SK-N-SH (cell line): ENCODE measurements around the gene BMF. TPM values are rescaled to one million over a fixed set of nuclear protein-coding genes. Genes with fewer than 3 reads are reported as not detected.
A peak's percentile ranks its signal among the peaks of the same experiment; 100 is the strongest.

Experiments
- CTCF ChIA-PET: fragments of 300-600, 350-600 bp; formaldehyde crosslinking; extraction: SDS; loops from one replicate; lab custom pipeline; 2021; lab: Yijun Ruan, JAX
- POLR2A ChIA-PET: fragments of 350-600 bp; sonication (Branson Sonifier 250); formaldehyde crosslinking; extraction: SDS; loops from one replicate; lab custom pipeline; 2020; ENCODE audit warnings: antibody characterized with exemption, inconsistent platforms; lab: Yijun Ruan, JAX
- DNase-seq: peaks from one replicate; pipeline ENCODE4 v3.0.0; 2012
- H2AFZ ChIP-seq: fragments of 200-600 bp; sonication (generic); 2 replicates; pipeline ENCODE4 v1.8.1; 2016; ENCODE audit warnings: antibody characterized with exemption, mild to moderate bottlenecking, low read depth
- H3F3A ChIP-seq: fragments of 200-600 bp; sonication (generic); replicated peaks from 2 replicates; pipeline ENCODE3; 2016; ENCODE audit warnings: antibody characterized with exemption, mild to moderate bottlenecking; ENCODE audit not compliant: insufficient read depth
- H3K27ac ChIP-seq, 2 experiments: fragments of 200-500 bp in 1 of 2; fragments of 200-600 bp in 1 of 2; sonication (Bioruptor generic) in 1 of 2; sonication (generic), shearing (Covaris generic) in 1 of 2; 2 replicates each; pipeline versions ENCODE4 v1.5.1 to v1.6.1; 2014 to 2016; ENCODE audit warnings: low read depth in 2 of 2, inconsistent platforms in 1 of 2, low read length in 1 of 2, mild to moderate bottlenecking in 1 of 2, mixed read lengths in 1 of 2
- H3K27me3 ChIP-seq: fragments of 200-600 bp; sonication (generic), shearing (Covaris generic); 2 replicates; pipeline ENCODE4 v1.6.1; 2016; ENCODE audit warnings: mixed run types; ENCODE audit not compliant: insufficient read depth
- H3K36me3 ChIP-seq, 2 experiments: fragments of 200-500 bp in 1 of 2; fragments of 200-600 bp in 1 of 2; sonication (Bioruptor generic) in 1 of 2; sonication (generic) in 1 of 2; replicated peaks in 1 of 2; 2 replicates each; pipeline versions ENCODE3 to v1.5.1; 2014 to 2016; ENCODE audit warnings: low read length in 1 of 2, mild to moderate bottlenecking in 1 of 2; ENCODE audit not compliant: insufficient read depth in 2 of 2, control insufficient read depth in 1 of 2
- H3K4me1 ChIP-seq, 2 experiments: fragments of 200-500 bp in 1 of 2; fragments of 200-600 bp in 1 of 2; sonication (Bioruptor generic) in 1 of 2; sonication (generic), shearing (Covaris generic) in 1 of 2; 2 replicates each; pipeline versions ENCODE4 v1.5.1 to v1.6.1; 2014 to 2016; ENCODE audit warnings: low read depth in 1 of 2, low read length in 1 of 2, mixed run types in 1 of 2; ENCODE audit not compliant: insufficient read depth in 2 of 2, control insufficient read depth in 1 of 2
- H3K4me2 ChIP-seq: fragments of 200-600 bp; sonication (generic), shearing (Covaris generic); 2 replicates; pipeline ENCODE4 v1.6.1; 2017; ENCODE audit warnings: mixed run types
- H3K4me3 ChIP-seq, 2 experiments: fragments of 200-500 bp in 1 of 2; fragments of 200-600 bp in 1 of 2; sonication (Bioruptor generic) in 1 of 2; sonication (generic), shearing (Covaris generic) in 1 of 2; 2 replicates each; pipeline versions ENCODE4 v1.5.1 to v1.8.1; 2014 to 2016; ENCODE audit warnings: low read depth in 2 of 2, inconsistent platforms in 1 of 2, low read length in 1 of 2, mild to moderate bottlenecking in 1 of 2, mixed read lengths in 1 of 2, moderate library complexity in 1 of 2
- H3K79me2 ChIP-seq: fragments of 200-600 bp; sonication (generic); 2 replicates; pipeline ENCODE4 v1.8.1; 2017; ENCODE audit warnings: mild to moderate bottlenecking; ENCODE audit not compliant: insufficient read depth
- H3K9ac ChIP-seq: fragments of 200-600 bp; sonication (generic); 2 replicates; pipeline ENCODE4 v1.6.1; 2017; ENCODE audit warnings: mixed run types
- H3K9me2 ChIP-seq: fragments of 200-600 bp; sonication (generic); 2 replicates; pipeline ENCODE4 v1.6.1; 2017; ENCODE audit warnings: mixed run types
- H3K9me3 ChIP-seq: fragments of 200-600 bp; sonication (generic); 2 replicates; pipeline ENCODE4 v1.6.1; 2017; ENCODE audit warnings: mixed run types, mild to moderate bottlenecking, moderate library complexity
- H4K20me1 ChIP-seq: fragments of 200-600 bp; sonication (generic); 2 replicates; pipeline ENCODE4 v1.6.1; 2017; ENCODE audit warnings: mild to moderate bottlenecking, mixed run types; ENCODE audit not compliant: insufficient read depth
- GABPA ChIP-seq: IDR thresholded peaks from 2 replicates; pipeline ENCODE4 v1.4.0; 2012; ENCODE audit warnings: low read depth, mild to moderate bottlenecking
- MXI1 ChIP-seq: IDR thresholded peaks from 2 replicates; pipeline ENCODE4 v1.6.1; 2012; ENCODE audit warnings: mild to moderate bottlenecking, low read depth, low read length, improper control_type of control experiment
- NFIC ChIP-seq: IDR thresholded peaks from 2 replicates; pipeline ENCODE4 v1.4.0; 2012; ENCODE audit warnings: borderline replicate concordance
- RCOR1 ChIP-seq: fragments of 150-350 bp; IDR thresholded peaks from 2 replicates; pipeline ENCODE4 v1.6.1; 2017; ENCODE audit warnings: antibody characterized with exemption, low read length
- RXRA ChIP-seq: IDR thresholded peaks from 2 replicates; pipeline ENCODE4 v1.4.0; 2012; ENCODE audit warnings: low read depth, mild to moderate bottlenecking, borderline replicate concordance
- SIN3A ChIP-seq: IDR thresholded peaks from 2 replicates; pipeline ENCODE4 v1.6.1; 2012; ENCODE audit warnings: low read depth, mild to moderate bottlenecking, low read length, moderate library complexity, borderline replicate concordance
- TCF12 ChIP-seq: IDR thresholded peaks from 2 replicates; pipeline ENCODE4 v1.4.0; 2012
- YY1 ChIP-seq: IDR thresholded peaks from 2 replicates; pipeline ENCODE4 v1.4.0; 2012; ENCODE audit warnings: low read depth, mild to moderate bottlenecking
- WGBS: methylation state at CpG from one replicate; pipeline ENCODE4 v1.1.6; 2017; ENCODE audit warnings: low lambda C conversion rate; 5-methylcytosine and 5-hydroxymethylcytosine counted together
- polyA plus RNA-seq, 3 experiments: library from polyadenylated mRNA; depleted of rRNA; stranded (reverse); fragments of >200 nt; gene quantifications; 2 replicates each; pipeline ENCODE4 v1.2.3, GENCODE V29; 2012
- TF ChIP-seq, protein P1 (sequence below): fragments of 200-600 bp; sonication (generic); IDR thresholded peaks from 2 replicates; pipeline ENCODE4 v1.6.1; 2017; ENCODE audit warnings: antibody characterized with exemption, mild to moderate bottlenecking, moderate library complexity
- TF ChIP-seq, protein P2 (sequence below): fragments of 150-350 bp; IDR thresholded peaks from 2 replicates; pipeline ENCODE4 v1.6.1; 2016; ENCODE audit warnings: mild to moderate bottlenecking, low read depth, low read length
- TF ChIP-seq, protein P3 (sequence below): IDR thresholded peaks from 2 replicates; pipeline ENCODE4 v1.4.0; 2012; ENCODE audit warnings: low read depth, borderline replicate concordance
- TF ChIP-seq, protein P4 (sequence below): IDR thresholded peaks from 2 replicates; pipeline ENCODE4 v1.4.0; 2012; ENCODE audit warnings: low read depth, borderline replicate concordance
- TF ChIP-seq, protein P5 (sequence below): fragments of 150-350 bp; IDR thresholded peaks from 2 replicates; pipeline ENCODE4 v1.6.1; 2017; ENCODE audit warnings: antibody characterized with exemption, low read length, low read depth, borderline replicate concordance

BMF gene
- polyA plus RNA-seq, 1 of the 3 experiments (the other 2 are of a cell fraction): 0.72 TPM

DNA sequence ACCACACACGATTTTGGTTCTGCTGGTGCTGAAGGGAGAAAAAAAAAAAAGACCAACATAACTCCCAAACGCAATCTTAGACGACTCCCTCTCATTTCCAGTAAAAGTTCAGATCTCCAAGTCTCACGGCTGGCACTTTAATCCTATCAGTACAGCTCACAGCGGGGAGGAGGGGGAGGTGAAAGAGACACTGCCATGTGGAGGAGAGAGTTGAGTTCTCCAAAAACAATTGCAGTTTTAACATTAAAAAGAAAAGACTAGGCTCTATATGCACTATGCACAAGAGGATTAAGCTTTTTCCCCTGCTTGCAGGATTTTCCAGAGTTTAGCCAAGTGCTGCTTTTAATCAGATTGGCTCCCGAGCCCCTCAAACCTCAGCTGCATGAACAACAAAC is 16.8 kb downstream of the BMF start:
- peak overlapping the region; percentile 13 to 76; a peak in 3 of 4 replicates for H3K27ac ChIP-seq
- POLR2A ChIA-PET: no interaction called here

DNA sequence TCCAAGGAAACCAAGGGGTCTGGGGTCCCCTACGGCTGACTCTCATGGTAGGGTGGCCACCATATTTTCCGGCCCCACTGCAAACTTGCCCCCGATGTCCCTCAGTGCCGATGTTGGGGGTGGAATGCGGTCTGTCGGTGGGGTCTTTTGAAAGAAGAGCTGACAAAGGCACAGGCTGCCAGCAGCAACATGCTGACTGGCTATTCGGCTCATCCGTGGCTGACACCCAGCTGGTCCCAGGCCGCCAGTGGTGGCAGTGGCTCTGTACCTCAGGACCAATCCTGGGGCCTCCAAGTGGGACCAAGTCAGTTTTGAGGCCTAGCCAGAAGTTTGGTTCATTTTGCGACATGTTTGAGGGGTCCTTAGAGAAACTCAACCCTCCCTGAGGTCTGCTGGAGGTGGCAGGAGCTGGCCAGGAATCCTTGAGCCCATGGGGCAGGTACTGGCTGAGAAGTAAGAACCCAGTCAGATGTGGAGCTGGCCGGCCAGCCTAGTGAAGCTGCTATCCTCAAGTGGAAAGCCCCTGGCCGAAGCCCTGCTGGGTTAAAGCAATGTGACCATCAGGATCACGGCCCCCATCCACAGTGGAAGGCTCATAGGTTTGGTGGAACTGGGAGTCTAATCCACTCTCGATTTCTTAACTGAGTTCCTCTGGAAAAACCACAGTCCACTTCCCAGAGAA is 17.8 kb downstream of the BMF start:
- POLR2A ChIA-PET: no interaction called here
- H3K4me2 ChIP-seq: no peak overlapping the region
- no peaks in the 10 kb centered on the region for H3K9me2 ChIP-seq
- H3K79me2 ChIP-seq: no peaks in the 10 kb centered on the region
- CTCF ChIA-PET: interaction anchor here (14.1 kb wide), 1 partner anchor 13 kb away, joined by 137 read pairs; no protein-coding TSS in a partner anchor
- peak overlapping the region in 1 of 2 experiments; percentile 76; a peak in 2 of 4 replicates for H3K27ac ChIP-seq
- 91% methylated on average over 7 of the region's 14 CpGs for WGBS
- H2AFZ ChIP-seq: no peak overlapping the region
- H3K9me3 ChIP-seq: no peaks in the 10 kb centered on the region
- no peak overlapping the region for H3K4me3 ChIP-seq
- H3F3A ChIP-seq: no peaks in the 10 kb centered on the region
- no peaks in the 10 kb centered on the region for H4K20me1 ChIP-seq
- no peak overlapping the region for H3K9ac ChIP-seq
- TF ChIP-seq MXI1: no peak
- TF ChIP-seq, protein P1, sequence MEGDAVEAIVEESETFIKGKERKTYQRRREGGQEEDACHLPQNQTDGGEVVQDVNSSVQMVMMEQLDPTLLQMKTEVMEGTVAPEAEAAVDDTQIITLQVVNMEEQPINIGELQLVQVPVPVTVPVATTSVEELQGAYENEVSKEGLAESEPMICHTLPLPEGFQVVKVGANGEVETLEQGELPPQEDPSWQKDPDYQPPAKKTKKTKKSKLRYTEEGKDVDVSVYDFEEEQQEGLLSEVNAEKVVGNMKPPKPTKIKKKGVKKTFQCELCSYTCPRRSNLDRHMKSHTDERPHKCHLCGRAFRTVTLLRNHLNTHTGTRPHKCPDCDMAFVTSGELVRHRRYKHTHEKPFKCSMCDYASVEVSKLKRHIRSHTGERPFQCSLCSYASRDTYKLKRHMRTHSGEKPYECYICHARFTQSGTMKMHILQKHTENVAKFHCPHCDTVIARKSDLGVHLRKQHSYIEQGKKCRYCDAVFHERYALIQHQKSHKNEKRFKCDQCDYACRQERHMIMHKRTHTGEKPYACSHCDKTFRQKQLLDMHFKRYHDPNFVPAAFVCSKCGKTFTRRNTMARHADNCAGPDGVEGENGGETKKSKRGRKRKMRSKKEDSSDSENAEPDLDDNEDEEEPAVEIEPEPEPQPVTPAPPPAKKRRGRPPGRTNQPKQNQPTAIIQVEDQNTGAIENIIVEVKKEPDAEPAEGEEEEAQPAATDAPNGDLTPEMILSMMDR: no peak
- TF ChIP-seq, protein P2, sequence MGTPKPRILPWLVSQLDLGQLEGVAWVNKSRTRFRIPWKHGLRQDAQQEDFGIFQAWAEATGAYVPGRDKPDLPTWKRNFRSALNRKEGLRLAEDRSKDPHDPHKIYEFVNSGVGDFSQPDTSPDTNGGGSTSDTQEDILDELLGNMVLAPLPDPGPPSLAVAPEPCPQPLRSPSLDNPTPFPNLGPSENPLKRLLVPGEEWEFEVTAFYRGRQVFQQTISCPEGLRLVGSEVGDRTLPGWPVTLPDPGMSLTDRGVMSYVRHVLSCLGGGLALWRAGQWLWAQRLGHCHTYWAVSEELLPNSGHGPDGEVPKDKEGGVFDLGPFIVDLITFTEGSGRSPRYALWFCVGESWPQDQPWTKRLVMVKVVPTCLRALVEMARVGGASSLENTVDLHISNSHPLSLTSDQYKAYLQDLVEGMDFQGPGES: no peak
- TF ChIP-seq NFIC: no peak
- no peak for TF ChIP-seq YY1
- TF ChIP-seq RXRA: no peak
- H3K27me3 ChIP-seq: no peaks in the 10 kb centered on the region
- no peak for DNase-seq
- H3K4me1 ChIP-seq: peaks cover 40 to 71% of the 10 kb centered on the region in 2 experiments
- H3K36me3 ChIP-seq: no peaks in the 10 kb centered on the region

More for the DNA sequence above, 16.8 kb downstream of the BMF start:
- CTCF ChIA-PET: interaction anchor here (1.9 to 14.1 kb wide), 2 partner anchors 13 to 17 kb away, joined by 6 to 137 read pairs; partner anchors contain the start of gene BMF
- Histone ChIP-seq H4K20me1 (no peaks in the 10 kb centered on the region), H3K4me3 (no peak overlapping the region), H3K4me2 (peak overlapping the region; percentile 43; the same call in 1 of the 2 replicates), H3F3A (no peaks in the 10 kb centered on the region), H3K4me1 (peaks cover 36 to 79% of the 10 kb centered on the region in 2 experiments), H3K9me2 (no peaks in the 10 kb centered on the region), H3K27me3 (no peaks in the 10 kb centered on the region), H2AFZ (no peak overlapping the region), H3K79me2 (no peaks in the 10 kb centered on the region), H3K9ac (no peak overlapping the region), H3K36me3 (no peaks in the 10 kb centered on the region), H3K9me3 (no peaks in the 10 kb centered on the region)
- TF ChIP-seq SIN3A (no peak), RCOR1 (no peak), TCF12 (no peak), GABPA (no peak)
- TF ChIP-seq, protein P3, sequence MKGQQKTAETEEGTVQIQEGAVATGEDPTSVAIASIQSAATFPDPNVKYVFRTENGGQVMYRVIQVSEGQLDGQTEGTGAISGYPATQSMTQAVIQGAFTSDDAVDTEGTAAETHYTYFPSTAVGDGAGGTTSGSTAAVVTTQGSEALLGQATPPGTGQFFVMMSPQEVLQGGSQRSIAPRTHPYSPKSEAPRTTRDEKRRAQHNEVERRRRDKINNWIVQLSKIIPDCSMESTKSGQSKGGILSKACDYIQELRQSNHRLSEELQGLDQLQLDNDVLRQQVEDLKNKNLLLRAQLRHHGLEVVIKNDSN: no peak
- TF ChIP-seq, protein P4, sequence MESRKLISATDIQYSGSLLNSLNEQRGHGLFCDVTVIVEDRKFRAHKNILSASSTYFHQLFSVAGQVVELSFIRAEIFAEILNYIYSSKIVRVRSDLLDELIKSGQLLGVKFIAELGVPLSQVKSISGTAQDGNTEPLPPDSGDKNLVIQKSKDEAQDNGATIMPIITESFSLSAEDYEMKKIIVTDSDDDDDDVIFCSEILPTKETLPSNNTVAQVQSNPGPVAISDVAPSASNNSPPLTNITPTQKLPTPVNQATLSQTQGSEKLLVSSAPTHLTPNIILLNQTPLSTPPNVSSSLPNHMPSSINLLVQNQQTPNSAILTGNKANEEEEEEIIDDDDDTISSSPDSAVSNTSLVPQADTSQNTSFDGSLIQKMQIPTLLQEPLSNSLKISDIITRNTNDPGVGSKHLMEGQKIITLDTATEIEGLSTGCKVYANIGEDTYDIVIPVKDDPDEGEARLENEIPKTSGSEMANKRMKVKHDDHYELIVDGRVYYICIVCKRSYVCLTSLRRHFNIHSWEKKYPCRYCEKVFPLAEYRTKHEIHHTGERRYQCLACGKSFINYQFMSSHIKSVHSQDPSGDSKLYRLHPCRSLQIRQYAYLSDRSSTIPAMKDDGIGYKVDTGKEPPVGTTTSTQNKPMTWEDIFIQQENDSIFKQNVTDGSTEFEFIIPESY: no peak
- TF ChIP-seq, protein P5, sequence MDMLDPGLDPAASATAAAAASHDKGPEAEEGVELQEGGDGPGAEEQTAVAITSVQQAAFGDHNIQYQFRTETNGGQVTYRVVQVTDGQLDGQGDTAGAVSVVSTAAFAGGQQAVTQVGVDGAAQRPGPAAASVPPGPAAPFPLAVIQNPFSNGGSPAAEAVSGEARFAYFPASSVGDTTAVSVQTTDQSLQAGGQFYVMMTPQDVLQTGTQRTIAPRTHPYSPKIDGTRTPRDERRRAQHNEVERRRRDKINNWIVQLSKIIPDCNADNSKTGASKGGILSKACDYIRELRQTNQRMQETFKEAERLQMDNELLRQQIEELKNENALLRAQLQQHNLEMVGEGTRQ: no peak
- no peak for DNase-seq
- 45% methylated on average over 6 of the region's 6 CpGs for WGBS
